Measurements from ENCODE around the gene GREM2. TPM values are rescaled to one million over a fixed set of nuclear protein-coding genes. Genes with fewer than 3 reads are reported as not detected.

Gene GREM2
- polyA plus RNA-seq, 2 of the 4 experiments (the other 2 are of a cell fraction): 0.13 to 0.59 TPM

DNA sequence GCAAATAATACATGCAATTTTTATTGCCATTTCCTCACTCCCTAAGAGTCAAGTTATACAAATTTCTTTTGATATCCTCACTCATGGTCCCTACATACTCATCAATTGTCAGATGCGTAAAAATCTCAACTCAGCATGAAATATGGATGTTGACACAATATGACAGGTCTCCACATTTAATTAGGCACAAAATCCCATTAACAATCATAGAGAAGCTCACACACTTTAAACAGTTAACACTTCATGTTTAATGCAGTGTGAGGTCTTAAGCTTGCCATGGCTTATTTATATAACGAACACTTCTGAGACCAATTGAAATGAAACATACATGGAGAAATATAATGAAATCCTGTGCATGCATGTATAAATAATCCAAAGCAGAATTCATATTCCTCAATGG, 58.6 kb downstream of the GREM2 start (continued):
- TF ChIP-seq PHF8 (IDR thresholded peaks at IDR 0.05; ENCODE audit: borderline replicate concordance, low read depth) (no peak), KDM1A (IDR thresholded peaks at IDR 0.05; ENCODE audit: low read depth) (no peak), RAD21 (conservative IDR thresholded peaks at IDR 0.05 in 1 of 2, IDR thresholded peaks at IDR 0.05 in 1 of 2) (no peak)

DNA sequence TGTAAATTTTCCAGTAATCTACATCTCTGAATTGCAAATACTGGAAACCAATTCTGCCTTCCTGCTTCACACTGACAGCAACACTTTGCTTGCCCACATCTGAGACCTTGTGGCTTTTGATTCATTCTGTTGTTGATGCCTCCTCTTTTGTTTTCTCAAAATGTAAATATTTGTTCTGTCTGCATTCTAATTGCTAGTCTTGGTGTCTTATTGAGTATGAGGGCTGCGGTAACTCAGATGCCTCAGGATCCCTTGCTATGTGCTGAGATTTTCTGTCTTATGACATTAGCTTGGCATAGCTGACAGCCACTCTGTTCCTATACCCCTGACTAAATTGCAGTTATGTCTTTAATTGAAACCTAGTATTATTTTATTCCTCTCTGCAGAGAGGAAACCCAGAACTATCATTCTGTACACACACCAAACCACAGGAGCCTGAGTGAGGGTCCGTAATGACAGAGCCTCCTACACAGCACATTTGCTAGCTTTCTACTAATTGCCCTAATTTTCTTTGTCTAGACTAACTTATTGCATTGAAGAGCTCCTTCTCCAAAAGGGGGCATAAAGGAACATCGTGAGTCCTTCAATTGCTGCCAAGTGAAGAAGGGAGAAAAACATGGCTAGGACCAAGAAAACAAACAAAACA, 72.1 kb downstream of the GREM2 start:
- POLR2A ChIA-PET: no interaction called here
- no peak overlapping the region for H3K4me3 ChIP-seq
- H3K4me2 ChIP-seq: no peak overlapping the region
- H3K4me1 ChIP-seq: no peaks in the 10 kb centered on the region
- FAIRE-seq (no peak), DNase-seq (ENCODE audit: low read depth in 1 of 2, low spot score in 1 of 2) (no peak), ATAC-seq (no peak)
- no peak overlapping the region for H3K27ac ChIP-seq
- CTCF ChIA-PET: no interaction called here
- TF ChIP-seq ESRRA (IDR thresholded peaks at IDR 0.05; ENCODE audit: borderline replicate concordance, low read length): no peak
- no peak for TF ChIP-seq RARB (CRISPR knock-in tag; IDR thresholded peaks at IDR 0.05)
- no peak for TF ChIP-seq ZC3H11A (IDR thresholded peaks at IDR 0.05)
- TF ChIP-seq FOSB (CRISPR knock-in tag; IDR thresholded peaks at IDR 0.05): no peak
- no peak for TF ChIP-seq CHD4 (IDR thresholded peaks at IDR 0.05; ENCODE audit: borderline replicate concordance)
- TF ChIP-seq, protein P1, sequence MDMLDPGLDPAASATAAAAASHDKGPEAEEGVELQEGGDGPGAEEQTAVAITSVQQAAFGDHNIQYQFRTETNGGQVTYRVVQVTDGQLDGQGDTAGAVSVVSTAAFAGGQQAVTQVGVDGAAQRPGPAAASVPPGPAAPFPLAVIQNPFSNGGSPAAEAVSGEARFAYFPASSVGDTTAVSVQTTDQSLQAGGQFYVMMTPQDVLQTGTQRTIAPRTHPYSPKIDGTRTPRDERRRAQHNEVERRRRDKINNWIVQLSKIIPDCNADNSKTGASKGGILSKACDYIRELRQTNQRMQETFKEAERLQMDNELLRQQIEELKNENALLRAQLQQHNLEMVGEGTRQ (IDR thresholded peaks at IDR 0.05): no peak
- no peak for TF ChIP-seq POLR2AphosphoS2 (conservative IDR thresholded peaks at IDR 0.05; ENCODE audit: low read length)
- TF ChIP-seq EHF (CRISPR knock-in tag; IDR thresholded peaks at IDR 0.05): no peak
- TF ChIP-seq, protein P2, sequence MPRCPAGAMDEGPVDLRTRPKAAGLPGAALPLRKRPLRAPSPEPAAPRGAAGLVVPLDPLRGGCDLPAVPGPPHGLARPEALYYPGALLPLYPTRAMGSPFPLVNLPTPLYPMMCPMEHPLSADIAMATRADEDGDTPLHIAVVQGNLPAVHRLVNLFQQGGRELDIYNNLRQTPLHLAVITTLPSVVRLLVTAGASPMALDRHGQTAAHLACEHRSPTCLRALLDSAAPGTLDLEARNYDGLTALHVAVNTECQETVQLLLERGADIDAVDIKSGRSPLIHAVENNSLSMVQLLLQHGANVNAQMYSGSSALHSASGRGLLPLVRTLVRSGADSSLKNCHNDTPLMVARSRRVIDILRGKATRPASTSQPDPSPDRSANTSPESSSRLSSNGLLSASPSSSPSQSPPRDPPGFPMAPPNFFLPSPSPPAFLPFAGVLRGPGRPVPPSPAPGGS (IDR thresholded peaks at IDR 0.05): no peak
- TF ChIP-seq, protein P3, sequence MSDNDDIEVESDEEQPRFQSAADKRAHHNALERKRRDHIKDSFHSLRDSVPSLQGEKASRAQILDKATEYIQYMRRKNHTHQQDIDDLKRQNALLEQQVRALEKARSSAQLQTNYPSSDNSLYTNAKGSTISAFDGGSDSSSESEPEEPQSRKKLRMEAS (IDR thresholded peaks at IDR 0.05): no peak
- no peak for TF ChIP-seq TFCP2L1 (CRISPR knock-in tag; IDR thresholded peaks at IDR 0.05)
- TF ChIP-seq, protein P4, sequence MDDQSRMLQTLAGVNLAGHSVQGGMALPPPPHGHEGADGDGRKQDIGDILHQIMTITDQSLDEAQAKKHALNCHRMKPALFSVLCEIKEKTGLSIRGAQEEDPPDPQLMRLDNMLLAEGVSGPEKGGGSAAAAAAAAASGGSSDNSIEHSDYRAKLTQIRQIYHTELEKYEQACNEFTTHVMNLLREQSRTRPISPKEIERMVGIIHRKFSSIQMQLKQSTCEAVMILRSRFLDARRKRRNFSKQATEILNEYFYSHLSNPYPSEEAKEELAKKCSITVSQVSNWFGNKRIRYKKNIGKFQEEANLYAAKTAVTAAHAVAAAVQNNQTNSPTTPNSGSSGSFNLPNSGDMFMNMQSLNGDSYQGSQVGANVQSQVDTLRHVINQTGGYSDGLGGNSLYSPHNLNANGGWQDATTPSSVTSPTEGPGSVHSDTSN (IDR thresholded peaks at IDR 0.05): no peak
- no peak for TF ChIP-seq MAZ (IDR thresholded peaks at IDR 0.05; ENCODE audit: borderline replicate concordance, low read depth, low read length)
- no peaks in the 10 kb centered on the region for H3K9me3 ChIP-seq
- WGBS (ENCODE audit: missing lambda C conversion rate): 54% methylated on average over 3 of the region's 3 CpGs

DNA sequence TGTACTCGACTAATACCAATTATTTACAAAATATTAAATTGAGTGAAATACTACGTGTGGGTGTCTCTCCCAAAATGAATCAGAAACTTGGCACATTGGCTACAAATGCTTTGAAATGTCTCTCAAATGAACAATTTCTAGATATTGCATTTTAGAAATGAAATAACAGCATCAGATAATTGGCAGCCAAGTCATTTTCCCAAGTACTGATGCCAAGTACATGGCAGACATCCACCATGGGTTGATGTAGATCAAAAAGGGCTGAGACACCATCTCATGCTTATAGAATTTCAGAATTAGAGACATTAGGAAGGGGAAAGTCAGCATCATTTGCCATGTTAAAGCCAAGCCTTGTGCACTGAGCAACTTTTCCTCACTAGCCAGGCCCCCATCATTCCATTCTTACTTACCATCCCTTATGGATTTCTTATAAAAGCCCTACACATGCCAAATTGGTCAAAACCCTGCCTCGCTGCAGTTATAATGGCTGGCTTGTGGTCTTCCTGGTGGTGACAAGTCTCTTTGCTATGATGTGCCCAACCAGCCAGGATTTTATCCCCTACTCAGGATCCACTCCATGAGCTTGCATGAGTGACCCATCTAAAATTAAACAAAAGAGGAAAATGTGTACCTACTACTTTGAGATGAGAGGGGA, 73.1 kb downstream of the GREM2 start:
- no peak overlapping the region for H3K4me2 ChIP-seq
- CTCF ChIA-PET: interaction anchor here (0.6 kb wide), 1 partner anchor 57 kb away, joined by 3 read pairs; no protein-coding TSS in a partner anchor
- H3K9me3 ChIP-seq: no peaks in the 10 kb centered on the region
- no peak overlapping the region for H3K27ac ChIP-seq
- ATAC-seq (no peak), DNase-seq (ENCODE audit: low read depth in 1 of 2, low spot score in 1 of 2) (no peak), FAIRE-seq (no peak)
- no peak overlapping the region for H3K4me3 ChIP-seq
- TF ChIP-seq MAZ (IDR thresholded peaks at IDR 0.05; ENCODE audit: borderline replicate concordance, low read depth, low read length) (no peak), HOXB13 (CRISPR knock-in tag; IDR thresholded peaks at IDR 0.05; ENCODE audit: low read depth) (no peak), MAFK (IDR thresholded peaks at IDR 0.05; ENCODE audit: partially characterized antibody) (no peak), CEBPB (IDR thresholded peaks at IDR 0.05) (no peak), POLR2A (IDR thresholded peaks at IDR 0.05; ENCODE audit: low read length) (no peak), EP300 (IDR thresholded peaks at IDR 0.05) (no peak), PHF8 (IDR thresholded peaks at IDR 0.05; ENCODE audit: borderline replicate concordance, low read depth) (no peak), NPAS2 (CRISPR knock-in tag; IDR thresholded peaks at IDR 0.05; ENCODE audit: borderline replicate concordance) (no peak), TFCP2L1 (CRISPR knock-in tag; IDR thresholded peaks at IDR 0.05) (no peak), EHMT2 (IDR thresholded peaks at IDR 0.05; ENCODE audit: low read depth) (no peak)
- TF ChIP-seq, protein P3 (IDR thresholded peaks at IDR 0.05): no peak
- TF ChIP-seq, protein P5, sequence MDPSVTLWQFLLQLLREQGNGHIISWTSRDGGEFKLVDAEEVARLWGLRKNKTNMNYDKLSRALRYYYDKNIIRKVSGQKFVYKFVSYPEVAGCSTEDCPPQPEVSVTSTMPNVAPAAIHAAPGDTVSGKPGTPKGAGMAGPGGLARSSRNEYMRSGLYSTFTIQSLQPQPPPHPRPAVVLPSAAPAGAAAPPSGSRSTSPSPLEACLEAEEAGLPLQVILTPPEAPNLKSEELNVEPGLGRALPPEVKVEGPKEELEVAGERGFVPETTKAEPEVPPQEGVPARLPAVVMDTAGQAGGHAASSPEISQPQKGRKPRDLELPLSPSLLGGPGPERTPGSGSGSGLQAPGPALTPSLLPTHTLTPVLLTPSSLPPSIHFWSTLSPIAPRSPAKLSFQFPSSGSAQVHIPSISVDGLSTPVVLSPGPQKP (IDR thresholded peaks at IDR 0.05; ENCODE audit: low read depth, low read length): no peak
- no peaks in the 10 kb centered on the region for H3K4me1 ChIP-seq
- POLR2A ChIA-PET: no interaction called here
- WGBS (ENCODE audit: missing lambda C conversion rate): 58% methylated on average over 3 of the region's 3 CpGs

All from A549 (cell line).